ENCODE results near the gene SLC24A1. TPM values are rescaled to one million over a fixed set of nuclear protein-coding genes. Genes with fewer than 3 reads are reported as not detected.
A peak's percentile ranks its signal among the peaks of the same experiment; 100 is the strongest.

Gene SLC24A1
- total and polyA plus RNA-seq, 11 donors = 0.74 to 6.3 (median 2.1) TPM

- Histone ChIP-seq H3K9me3 (no peaks in the 10 kb centered on the region), H3K27me3 (no peaks in the 10 kb centered on the region), H3K4me1 (peaks cover 0 to 8% (median 0%) of the 10 kb centered on the region in 12 donors), H3K4me3 (no peak overlapping the region), H3K27ac (no peak overlapping the region), H3K36me3 (peaks cover 0 to 49% (median 20%) of the 10 kb centered on the region in 9 donors)
- no peak for ATAC-seq
- no peak for DNase-seq
- WGBS, 4 donors = 97 to 100% (median 99%) methylated on average over 1 of the region's 1 CpG
- TF ChIP-seq CTCF (IDR thresholded peaks at IDR 0.05) = no peak
- no peak for TF ChIP-seq POLR2A (IDR thresholded peaks at IDR 0.05)
- intact Hi-C loops (cut with DNase I) = no loop called here
Measured at GRCh38 chr15:65651042-65651322, 29.2 kb downstream of the SLC24A1 start.

- Histone ChIP-seq H3K36me3 (peaks cover 0 to 60% (median 30%) of the 10 kb centered on the region in 9 donors), H3K4me1 (peaks cover 0 to 8% (median 0%) of the 10 kb centered on the region in 12 donors), H3K4me3 (no peak overlapping the region), H3K27ac (no peak overlapping the region), H3K27me3 (no peaks in the 10 kb centered on the region), H3K9me3 (no peaks in the 10 kb centered on the region)
- intact Hi-C loops (cut with DNase I) = no loop called here
- TF ChIP-seq POLR2A (IDR thresholded peaks at IDR 0.05) (no peak), CTCF (IDR thresholded peaks at IDR 0.05) (no peak)
- ATAC-seq = peak in 1 of 4 donors; percentile 20
- WGBS, 4 donors = 77 to 83% (median 80%) methylated on average over 11 of the region's 11 CpGs
- DNase-seq = no peak
Measured at GRCh38 chr15:65651831-65652749, 30.4 kb downstream of the SLC24A1 start.

GRCh38 chr15:65653341-65653740 lies 31.6 kb downstream of the SLC24A1 start:
- intact Hi-C loops (cut with DNase I) = no loop called here
- peaks cover 0 to 71% (median 40%) of the 10 kb centered on the region in 9 donors for H3K36me3 ChIP-seq

More at GRCh38 chr15:65653341-65653740, 31.6 kb downstream of the SLC24A1 start:
- H3K27me3 ChIP-seq = no peaks in the 10 kb centered on the region
- H3K9me3 ChIP-seq = no peaks in the 10 kb centered on the region
- H3K27ac ChIP-seq = no peak overlapping the region
- DNase-seq = no peak
- TF ChIP-seq CTCF (IDR thresholded peaks at IDR 0.05) = no peak
- no peak for TF ChIP-seq POLR2A (IDR thresholded peaks at IDR 0.05)
- ATAC-seq = no peak
- H3K4me3 ChIP-seq = no peak overlapping the region
- peaks cover 0 to 8% (median 0%) of the 10 kb centered on the region in 12 donors for H3K4me1 ChIP-seq
